HCT116 (cell line): ENCODE measurements around the gene CRTC3. TPM values are rescaled to one million over a fixed set of nuclear protein-coding genes. Genes with fewer than 3 reads are reported as not detected.
A peak's percentile ranks its signal among the peaks of the same experiment; 100 is the strongest.

Experiments
- ATAC-seq: fragments of 200-7000 bp; cut with Tn5 transposase; 2 replicates; pipeline ENCODE4 v1.9.1; 2020; ENCODE audit warnings: mild to moderate bottlenecking, moderate library complexity
- BruUV-seq: library from RNA; stranded (reverse); fragments of 400-500 nt; replicated peaks from 2 replicates; lab custom pipeline; 2021; lab: Mats Ljungman, UMichigan
- CTCF ChIA-PET: fragments of 300-600 bp; sonication (Branson Sonifier 250); formaldehyde crosslinking; loops from one replicate; lab custom pipeline; 2021; ENCODE audit warnings: antibody characterized with exemption; lab: Charles Lee
- POLR2A ChIA-PET: fragments of 300-600, 350-600 bp; sonication (Branson Sonifier 250); formaldehyde crosslinking; loops from one replicate; lab custom pipeline; 2021; ENCODE audit warnings: antibody characterized with exemption; lab: Charles Lee
- RAD21 ChIA-PET, 2 experiments: fragments of 300-600 bp; sonication (Branson Sonifier 250); formaldehyde crosslinking; loops; one replicate each; lab custom pipeline; 2023; ENCODE audit warnings: low total read pairs in 2 of 2; ENCODE audit not compliant: uncharacterized antibody in 2 of 2, unreplicated experiment in 2 of 2, low non-redundant PET in 1 of 2; lab: Charles Lee
- DNase-seq: peaks from one replicate; pipeline ENCODE4 v3.0.0-alpha.2; 2010; ENCODE audit warnings: low read depth, low spot score
- H2AFZ ChIP-seq: fragments of 200-600 bp; shearing (Covaris generic), sonication (generic); 2 replicates; pipeline ENCODE4 v1.6.1; 2017; ENCODE audit warnings: low read depth, mixed run types, mixed read lengths, antibody characterized with exemption, low read length; ENCODE audit not compliant: poor library complexity, severe bottlenecking
- H3K27ac ChIP-seq: 2 replicates; pipeline ENCODE4 v1.5.1; 2012; ENCODE audit warnings: low read depth, low read length
- H3K27me3 ChIP-seq: fragments of 200-600 bp; sonication (generic); 2 replicates; pipeline ENCODE4 v1.6.1; 2016; ENCODE audit warnings: mixed run types, low read length, mixed read lengths; ENCODE audit not compliant: insufficient read depth
- H3K36me3 ChIP-seq, 2 experiments: fragments of 200-500 bp in 1 of 2; fragments of 200-600 bp in 1 of 2; sonication (Bioruptor generic) in 1 of 2; sonication (generic) in 1 of 2; 2 replicates each; pipeline versions ENCODE4 v1.5.1 to v1.6.1; 2014 to 2016; ENCODE audit warnings: low read length in 2 of 2, inconsistent platforms in 1 of 2, mixed read lengths in 1 of 2, mixed run types in 1 of 2; ENCODE audit not compliant: insufficient read depth in 2 of 2, control insufficient read depth in 1 of 2
- H3K4me1 ChIP-seq, 2 experiments: fragments of 200-600 bp in 1 of 2; sonication (generic) in 1 of 2; 2 replicates each; pipeline versions ENCODE4 v1.5.1 to v1.6.1; 2012 to 2017; ENCODE audit warnings: low read length in 2 of 2, inconsistent platforms in 1 of 2, mild to moderate bottlenecking in 1 of 2, mixed read lengths in 1 of 2, mixed run types in 1 of 2, moderate library complexity in 1 of 2; ENCODE audit not compliant: insufficient read depth in 2 of 2, control insufficient read depth in 1 of 2
- H3K4me2 ChIP-seq: fragments of 200-600 bp; sonication (generic); 2 replicates; pipeline ENCODE4 v1.6.1; 2017; ENCODE audit warnings: mixed run types, low read length, mixed read lengths
- H3K4me3 ChIP-seq, 2 experiments: fragments of 200-600 bp in 1 of 2; sonication (generic) in 1 of 2; replicated peaks in 1 of 2; 2 replicates each; pipeline ENCODE4 v1.5.1; 2011 to 2016; ENCODE audit warnings: low read length in 2 of 2, control low read depth in 1 of 2, low read depth in 1 of 2, mild to moderate bottlenecking in 1 of 2, mixed read lengths in 1 of 2, mixed run types in 1 of 2
- H3K79me2 ChIP-seq: fragments of 200-600 bp; sonication (generic); 2 replicates; pipeline ENCODE4 v1.6.1; 2017; ENCODE audit warnings: mild to moderate bottlenecking, mixed run types, low read length, moderate library complexity, mixed read lengths; ENCODE audit not compliant: insufficient read depth
- H3K9ac ChIP-seq: fragments of 200-600 bp; sonication (generic); 2 replicates; pipeline ENCODE4 v1.6.1; 2016; ENCODE audit warnings: low read length, mixed read lengths
- H3K9me2 ChIP-seq: fragments of 200-600 bp; sonication (generic), shearing (Covaris generic); 2 replicates; pipeline ENCODE4 v1.6.1; 2017; ENCODE audit warnings: mixed run types, mild to moderate bottlenecking, moderate library complexity; ENCODE audit not compliant: insufficient read depth
- H3K9me3 ChIP-seq, 2 experiments: fragments of 200-500 bp in 1 of 2; fragments of 200-600 bp in 1 of 2; sonication (Bioruptor generic) in 1 of 2; sonication (generic) in 1 of 2; 2 replicates each; pipeline ENCODE4 v1.6.1; 2014 to 2017; ENCODE audit warnings: low read length in 2 of 2, mixed read lengths in 2 of 2, inconsistent platforms in 1 of 2, low read depth in 1 of 2, mild to moderate bottlenecking in 1 of 2, mixed run types in 1 of 2, moderate library complexity in 1 of 2; ENCODE audit not compliant: control insufficient read depth in 1 of 2, insufficient read depth in 1 of 2
- H4K20me1 ChIP-seq: fragments of 200-600 bp; sonication (generic), shearing (Covaris generic); 2 replicates; pipeline ENCODE4 v1.6.1; 2017; ENCODE audit warnings: mixed run types, mild to moderate bottlenecking, moderate library complexity; ENCODE audit not compliant: insufficient read depth
- CBX3 ChIP-seq: IDR thresholded peaks from 2 replicates; pipeline ENCODE4 v1.6.1; 2012; ENCODE audit warnings: low read depth
- ELF1 ChIP-seq: IDR thresholded peaks from 2 replicates; pipeline ENCODE4 v1.6.1; 2012; ENCODE audit warnings: low read depth, borderline replicate concordance
- POLR2A ChIP-seq: IDR thresholded peaks from 2 replicates; pipeline ENCODE4 v1.7.0; 2011; ENCODE audit warnings: borderline replicate concordance; ENCODE audit not compliant: insufficient read depth, insufficient read length; ENCODE audit errors: extremely low read depth
- RAD21 ChIP-seq: IDR thresholded peaks from 2 replicates; pipeline ENCODE4 v1.6.1; 2012; ENCODE audit warnings: low read depth, mild to moderate bottlenecking
- SIN3A ChIP-seq: IDR thresholded peaks from 2 replicates; pipeline ENCODE4 v1.6.1; 2012; ENCODE audit warnings: low read depth
- SP1 ChIP-seq: IDR thresholded peaks from 2 replicates; pipeline ENCODE4 v1.6.1; 2012; ENCODE audit warnings: low read depth
- TCF7L2 ChIP-seq: IDR thresholded peaks from 2 replicates; pipeline ENCODE4 v1.7.0; 2011; ENCODE audit warnings: borderline replicate concordance, inconsistent platforms; ENCODE audit not compliant: insufficient read depth, insufficient read length; ENCODE audit errors: extremely low read depth
- intact Hi-C: fragments of 100-400 bp; cut with micrococcal nuclease; formaldehyde crosslinking; loops from 2 replicates; pipeline ENCODE4 v1.10.0; 2022
- total RNA-seq: library from RNA; stranded (reverse); gene quantifications from one replicate; pipeline ENCODE4 v1.2.1, GENCODE V29; 2021; ENCODE audit not compliant: unreplicated experiment
- TF ChIP-seq, protein P1 (sequence below), 3 experiments: fragments of 200-600 bp in 1 of 3; sonication (generic) in 1 of 3; IDR thresholded peaks in 2 of 3; conservative IDR thresholded peaks in 1 of 3; 2 replicates each; pipeline ENCODE4 v1.5.1; 2012 to 2017; ENCODE audit warnings: low read depth in 2 of 3, low read length in 2 of 3, antibody characterized with exemption in 1 of 3, borderline replicate concordance in 1 of 3, control low read depth in 1 of 3, mild to moderate bottlenecking in 1 of 3, mixed read lengths in 1 of 3, mixed run types in 1 of 3, moderate library complexity in 1 of 3; ENCODE audit not compliant: insufficient read depth in 1 of 3

The CRTC3 gene
- total RNA-seq, 1 experiment from 2014 or later, result 20.7 TPM

DNA sequence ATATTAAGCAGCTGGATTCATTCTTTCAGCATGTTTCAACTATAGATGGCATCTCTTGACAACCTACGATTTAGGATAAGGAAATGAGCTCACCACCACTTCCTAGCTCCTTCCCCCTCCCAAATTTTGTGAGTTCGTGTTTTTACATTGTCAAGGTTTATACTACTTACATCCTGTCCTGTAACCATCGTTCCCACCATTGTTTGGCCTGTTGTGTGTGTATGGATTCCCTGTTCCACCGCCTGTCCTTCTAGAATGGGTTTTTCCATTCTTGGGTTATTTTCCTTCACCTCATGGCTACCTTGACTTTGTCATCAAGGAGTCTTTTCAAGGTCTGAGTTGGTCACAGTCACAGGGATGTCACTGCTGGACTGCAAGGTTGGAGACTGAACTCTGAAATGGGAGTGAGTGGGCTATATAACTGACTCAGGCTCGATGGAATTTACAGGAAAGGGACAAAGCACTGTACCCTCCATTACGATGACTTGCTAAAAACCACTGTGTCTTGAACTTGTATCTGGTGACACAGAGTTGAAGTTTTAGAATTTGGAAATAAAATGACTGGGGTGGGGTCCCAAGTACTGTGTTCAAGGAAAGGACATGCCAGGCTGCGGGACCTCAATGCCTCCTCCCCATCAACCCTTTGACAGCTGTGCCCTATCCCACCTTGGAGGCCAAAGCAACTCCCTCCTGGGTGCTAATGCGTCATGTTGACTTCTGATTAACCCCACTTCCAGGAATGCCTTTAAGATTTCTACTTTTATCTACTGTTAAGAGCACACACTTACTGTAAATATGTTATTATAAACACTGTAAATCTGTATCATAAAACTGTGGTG, 120.6 kb downstream of the CRTC3 start:
- Histone ChIP-seq H3K36me3 (no peaks in the 10 kb centered on the region), H2AFZ (no peak overlapping the region), H3K9me3 (no peaks in the 10 kb centered on the region), H4K20me1 (no peaks in the 10 kb centered on the region), H3K27me3 (no peaks in the 10 kb centered on the region), H3K9ac (no peak overlapping the region), H3K4me2 (no peak overlapping the region), H3K27ac (no peak overlapping the region), H3K79me2 (no peaks in the 10 kb centered on the region), H3K4me1 (peaks cover 0 to 23% of the 10 kb centered on the region in 2 experiments; a peak in 3 of 4 replicates), H3K4me3 (no peak overlapping the region), H3K9me2 (no peaks in the 10 kb centered on the region)
- TF ChIP-seq RAD21 (peak; percentile 23; the same call in 1 of the 2 replicates), ELF1 (no peak)
- RAD21 ChIA-PET, result interaction anchor here in 1 of 2 experiments (0.6 kb wide), 1 partner anchor 68 kb away, joined by 3 read pairs; no protein-coding TSS in a partner anchor
- POLR2A ChIA-PET, result no interaction called here
- DNase-seq, result no peak
- ATAC-seq, result no peak
- no TSS peak for BruUV-seq
- CTCF ChIA-PET, result interaction anchor here (0.8 to 1.8 kb wide), 3 partner anchors 218 to 282 kb away, joined by 3 to 7 read pairs (median 6); partner anchors contain the start of genes FURIN and HDDC3
- intact Hi-C loops, result no loop called here

DNA sequence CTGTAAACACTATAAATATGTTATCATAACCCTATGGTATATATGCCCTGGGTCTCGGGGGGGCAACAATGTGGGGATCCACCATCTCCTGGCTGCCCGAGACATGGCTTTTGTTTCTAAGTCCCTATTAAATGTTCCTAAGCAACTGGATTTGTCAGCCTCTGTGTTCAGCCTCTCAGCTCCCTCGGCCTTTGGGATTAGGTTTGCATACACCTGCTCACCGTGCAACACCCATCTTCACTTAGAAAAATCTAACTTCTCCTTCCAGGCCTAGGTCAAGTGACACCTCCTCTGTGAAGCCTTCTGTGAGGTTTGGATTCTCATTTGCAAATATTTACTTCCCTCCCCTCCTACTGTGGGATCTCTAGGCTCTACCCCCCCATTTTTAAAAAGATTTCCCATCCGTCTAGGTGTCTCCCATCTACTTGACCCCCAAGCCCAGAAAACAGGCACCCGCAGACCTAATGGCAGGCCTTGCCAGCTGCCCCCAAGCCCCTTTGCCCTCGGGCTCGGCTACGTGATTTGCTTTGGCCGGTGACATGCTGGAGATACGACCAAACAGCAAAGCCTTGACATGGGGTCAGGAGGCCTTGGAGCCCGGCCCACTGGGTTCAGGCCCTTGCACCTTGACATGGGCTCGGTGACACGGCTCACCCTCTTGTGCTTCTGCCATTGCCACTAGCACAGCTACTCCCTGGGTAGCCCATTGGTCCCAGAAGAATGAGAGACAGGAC, 121.4 kb downstream of the CRTC3 start:
- Histone ChIP-seq H3K9ac (no peak overlapping the region), H3K79me2 (no peaks in the 10 kb centered on the region), H2AFZ (no peak overlapping the region), H3K27ac (no peak overlapping the region), H3K27me3 (no peaks in the 10 kb centered on the region), H3K9me2 (no peaks in the 10 kb centered on the region), H3K4me2 (no peak overlapping the region), H3K4me1 (peaks cover 0 to 24% of the 10 kb centered on the region in 2 experiments; a peak in 3 of 4 replicates), H3K9me3 (no peaks in the 10 kb centered on the region), H3K4me3 (no peak overlapping the region), H3K36me3 (no peaks in the 10 kb centered on the region), H4K20me1 (no peaks in the 10 kb centered on the region)
- intact Hi-C loops, result no loop called here
- POLR2A ChIA-PET, result no interaction called here
- CTCF ChIA-PET, result interaction anchor here (1.8 kb wide), 1 partner anchor 281 kb away, joined by 6 read pairs; the partner anchor contains the start of gene HDDC3
- RAD21 ChIA-PET, result no interaction called here
- TF ChIP-seq CBX3 (no peak), TCF7L2 (no peak), RAD21 (no peak), POLR2A (no peak), SIN3A (no peak), SP1 (no peak)
- TF ChIP-seq, protein P1, sequence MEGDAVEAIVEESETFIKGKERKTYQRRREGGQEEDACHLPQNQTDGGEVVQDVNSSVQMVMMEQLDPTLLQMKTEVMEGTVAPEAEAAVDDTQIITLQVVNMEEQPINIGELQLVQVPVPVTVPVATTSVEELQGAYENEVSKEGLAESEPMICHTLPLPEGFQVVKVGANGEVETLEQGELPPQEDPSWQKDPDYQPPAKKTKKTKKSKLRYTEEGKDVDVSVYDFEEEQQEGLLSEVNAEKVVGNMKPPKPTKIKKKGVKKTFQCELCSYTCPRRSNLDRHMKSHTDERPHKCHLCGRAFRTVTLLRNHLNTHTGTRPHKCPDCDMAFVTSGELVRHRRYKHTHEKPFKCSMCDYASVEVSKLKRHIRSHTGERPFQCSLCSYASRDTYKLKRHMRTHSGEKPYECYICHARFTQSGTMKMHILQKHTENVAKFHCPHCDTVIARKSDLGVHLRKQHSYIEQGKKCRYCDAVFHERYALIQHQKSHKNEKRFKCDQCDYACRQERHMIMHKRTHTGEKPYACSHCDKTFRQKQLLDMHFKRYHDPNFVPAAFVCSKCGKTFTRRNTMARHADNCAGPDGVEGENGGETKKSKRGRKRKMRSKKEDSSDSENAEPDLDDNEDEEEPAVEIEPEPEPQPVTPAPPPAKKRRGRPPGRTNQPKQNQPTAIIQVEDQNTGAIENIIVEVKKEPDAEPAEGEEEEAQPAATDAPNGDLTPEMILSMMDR (IDR thresholded peaks at IDR 0.05 in 2 of 3, conservative IDR thresholded peaks at IDR 0.05 in 1 of 3; ENCODE audit: borderline replicate concordance in 1 of 3, insufficient read depth in 1 of 3, low read depth in 2 of 3, low read length in 2 of 3), result no peak
- BruUV-seq, result no TSS peak
- ATAC-seq, result no peak
- no peak for DNase-seq
